ENCODE measurements around the gene ADAMTS19. TPM values are rescaled to one million over a fixed set of nuclear protein-coding genes. Genes with fewer than 3 reads are reported as not detected.

ADAMTS19 gene
- not detected for total RNA-seq
- not detected for polyA plus RNA-seq
- total RNA-seq, result not detected

- Histone ChIP-seq H3K4me3 (ENCODE audit: low read length) (no peak within 1 kb of the TSS), H3K27ac (ENCODE audit: low read depth, low read length) (no peak within 1 kb of the TSS), H3K9me3 (ENCODE audit: control insufficient read depth in 2 of 3, low read length in 3 of 3) (no peaks in the 10 kb centered on the region), H3K36me3 (ENCODE audit: control insufficient read depth in 2 of 3, insufficient read depth in 3 of 3, low read length in 3 of 3) (no peaks in the 10 kb centered on the region), H3K4me1 (ENCODE audit: control insufficient read depth in 2 of 2, insufficient read depth in 2 of 2, low read length in 2 of 2) (no peaks in the 10 kb centered on the region), H3K27me3 (ENCODE audit: control insufficient read depth in 2 of 2, insufficient read depth in 2 of 2, low read length in 2 of 2) (peaks cover 0 to 2% of the 10 kb centered on the region in 2 donors)
- Mint-ChIP-seq H3K36me3 (peaks cover 0 to 7% (median 0%) of the 10 kb centered on the region in 5 donors), H3K4me1 (peaks cover 4 to 22% (median 15%) of the 10 kb centered on the region in 7 donors), H3K9me3 (peaks cover 0 to 24% (median 0%) of the 10 kb centered on the region in 11 donors), H3K4me3 (peak within 1 kb of the TSS in 4 of 10 donors; percentile 11 to 49 (median 38)), H3K27ac (peak within 1 kb of the TSS in 1 of 9 donors; percentile 12), H3K27me3 (peaks cover 44 to 56% (median 49%) of the 10 kb centered on the region in 5 donors)
- ChIA-PET CTCF (no interaction called here), POLR2A (no interaction called here)
- ATAC-seq (no peak), DNase-seq (peak in 1 of 9 donors; percentile 21)
- intact Hi-C loops (cut with micrococcal nuclease), result no loop called here
Measured at GRCh38 chr5:129459777-129460671, at the start of gene ADAMTS19. TSS of gene ADAMTS19 (plus strand) at chr5:129460298. CDS start at chr5:129460392, 94 bp downstream.

- H3K9me3 Mint-ChIP-seq, result peaks cover 0 to 20% (median 6%) of the 10 kb centered on the region in 11 donors
- POLR2A ChIA-PET, result no interaction called here
- no peak overlapping the region for H3K4me3 ChIP-seq (ENCODE audit: low read length)
- peaks cover 0 to 4% (median 0%) of the 10 kb centered on the region in 5 donors for H3K27me3 Mint-ChIP-seq
- H3K27me3 ChIP-seq (ENCODE audit: control insufficient read depth in 2 of 2, insufficient read depth in 2 of 2, low read length in 2 of 2), result no peaks in the 10 kb centered on the region
- no peaks in the 10 kb centered on the region for H3K36me3 Mint-ChIP-seq
- no peak for ATAC-seq
- no peaks in the 10 kb centered on the region for H3K9me3 ChIP-seq (ENCODE audit: control insufficient read depth in 2 of 3, low read length in 3 of 3)
- CTCF ChIA-PET, result no interaction called here
- H3K4me1 ChIP-seq (ENCODE audit: control insufficient read depth in 2 of 2, insufficient read depth in 2 of 2, low read length in 2 of 2), result no peaks in the 10 kb centered on the region
- no peak for DNase-seq
- no peak overlapping the region for H3K27ac Mint-ChIP-seq
- no peak overlapping the region for H3K4me3 Mint-ChIP-seq
- no peak overlapping the region for H3K27ac ChIP-seq (ENCODE audit: low read depth, low read length)
- no peaks in the 10 kb centered on the region for H3K36me3 ChIP-seq (ENCODE audit: control insufficient read depth in 2 of 3, insufficient read depth in 3 of 3, low read length in 3 of 3)
- intact Hi-C loops (cut with micrococcal nuclease), result no loop called here
- H3K4me1 Mint-ChIP-seq, result no peaks in the 10 kb centered on the region
Measured at GRCh38 chr5:129410488-129410887, 49.6 kb upstream of the ADAMTS19 start.

GRCh38 chr5:129412721-129413120, 47.4 kb upstream of the ADAMTS19 start:
- H3K36me3 ChIP-seq (ENCODE audit: control insufficient read depth in 2 of 3, insufficient read depth in 3 of 3, low read length in 3 of 3), result no peaks in the 10 kb centered on the region
- Mint-ChIP-seq H3K4me3 (no peak overlapping the region), H3K27me3 (peaks cover 0 to 4% (median 0%) of the 10 kb centered on the region in 5 donors), H3K36me3 (no peaks in the 10 kb centered on the region), H3K9me3 (peaks cover 0 to 37% (median 11%) of the 10 kb centered on the region in 11 donors), H3K27ac (no peak overlapping the region), H3K4me1 (no peaks in the 10 kb centered on the region)
- H3K27me3 ChIP-seq (ENCODE audit: control insufficient read depth in 2 of 2, insufficient read depth in 2 of 2, low read length in 2 of 2), result no peaks in the 10 kb centered on the region
- no peak overlapping the region for H3K4me3 ChIP-seq (ENCODE audit: low read length)
- POLR2A ChIA-PET, result no interaction called here
- intact Hi-C loops (cut with micrococcal nuclease), result no loop called here
- ATAC-seq (no peak), DNase-seq (no peak)
- no peaks in the 10 kb centered on the region for H3K4me1 ChIP-seq (ENCODE audit: control insufficient read depth in 2 of 2, insufficient read depth in 2 of 2, low read length in 2 of 2)
- no peaks in the 10 kb centered on the region for H3K9me3 ChIP-seq (ENCODE audit: control insufficient read depth in 2 of 3, low read length in 3 of 3)
- H3K27ac ChIP-seq (ENCODE audit: low read depth, low read length), result no peak overlapping the region
- CTCF ChIA-PET, result no interaction called here

- ATAC-seq, result no peak
- no peak overlapping the region for H3K4me3 Mint-ChIP-seq
- POLR2A ChIA-PET, result no interaction called here
- H3K27me3 Mint-ChIP-seq, result peaks cover 0 to 4% (median 0%) of the 10 kb centered on the region in 5 donors
- intact Hi-C loops (cut with micrococcal nuclease), result no loop called here
- CTCF ChIA-PET, result no interaction called here
- Histone ChIP-seq H3K4me1 (ENCODE audit: control insufficient read depth in 2 of 2, insufficient read depth in 2 of 2, low read length in 2 of 2) (no peaks in the 10 kb centered on the region), H3K9me3 (ENCODE audit: control insufficient read depth in 2 of 3, low read length in 3 of 3) (no peaks in the 10 kb centered on the region), H3K4me3 (ENCODE audit: low read length) (no peak overlapping the region), H3K36me3 (ENCODE audit: control insufficient read depth in 2 of 3, insufficient read depth in 3 of 3, low read length in 3 of 3) (no peaks in the 10 kb centered on the region), H3K27ac (ENCODE audit: low read depth, low read length) (no peak overlapping the region), H3K27me3 (ENCODE audit: control insufficient read depth in 2 of 2, insufficient read depth in 2 of 2, low read length in 2 of 2) (no peaks in the 10 kb centered on the region)
- H3K4me1 Mint-ChIP-seq, result no peaks in the 10 kb centered on the region
- no peaks in the 10 kb centered on the region for H3K36me3 Mint-ChIP-seq
- H3K27ac Mint-ChIP-seq, result no peak overlapping the region
- peaks cover 0 to 37% (median 11%) of the 10 kb centered on the region in 11 donors for H3K9me3 Mint-ChIP-seq
- no peak for DNase-seq
Measured at GRCh38 chr5:129413570-129413969, 46.5 kb upstream of the ADAMTS19 start.

- Histone ChIP-seq H3K27ac (ENCODE audit: low read depth, low read length) (no peak overlapping the region), H3K36me3 (ENCODE audit: control insufficient read depth in 2 of 3, insufficient read depth in 3 of 3, low read length in 3 of 3) (no peaks in the 10 kb centered on the region), H3K9me3 (ENCODE audit: control insufficient read depth in 2 of 3, low read length in 3 of 3) (no peaks in the 10 kb centered on the region), H3K4me1 (ENCODE audit: control insufficient read depth in 2 of 2, insufficient read depth in 2 of 2, low read length in 2 of 2) (no peaks in the 10 kb centered on the region), H3K27me3 (ENCODE audit: control insufficient read depth in 2 of 2, insufficient read depth in 2 of 2, low read length in 2 of 2) (no peaks in the 10 kb centered on the region), H3K4me3 (ENCODE audit: low read length) (no peak overlapping the region)
- ChIA-PET CTCF (no interaction called here), POLR2A (no interaction called here)
- Mint-ChIP-seq H3K36me3 (no peaks in the 10 kb centered on the region), H3K9me3 (peaks cover 0 to 32% (median 6%) of the 10 kb centered on the region in 11 donors), H3K27ac (no peak overlapping the region), H3K4me3 (no peak overlapping the region), H3K27me3 (no peaks in the 10 kb centered on the region), H3K4me1 (no peaks in the 10 kb centered on the region)
- no peak for ATAC-seq
- intact Hi-C loops (cut with micrococcal nuclease), result no loop called here
- no peak for DNase-seq
Measured at GRCh38 chr5:129419292-129419691, 40.8 kb upstream of the ADAMTS19 start.

- Mint-ChIP-seq H3K4me1 (no peaks in the 10 kb centered on the region), H3K36me3 (no peaks in the 10 kb centered on the region), H3K4me3 (no peak overlapping the region), H3K27me3 (peaks cover 0 to 4% (median 0%) of the 10 kb centered on the region in 5 donors), H3K27ac (no peak overlapping the region), H3K9me3 (peaks cover 0 to 9% (median 1%) of the 10 kb centered on the region in 11 donors)
- H3K36me3 ChIP-seq (ENCODE audit: control insufficient read depth in 2 of 3, insufficient read depth in 3 of 3, low read length in 3 of 3), result no peaks in the 10 kb centered on the region
- ATAC-seq (no peak), DNase-seq (no peak)
- intact Hi-C loops (cut with micrococcal nuclease), result no loop called here
- H3K27ac ChIP-seq (ENCODE audit: low read depth, low read length), result no peak overlapping the region
- no peaks in the 10 kb centered on the region for H3K4me1 ChIP-seq (ENCODE audit: control insufficient read depth in 2 of 2, insufficient read depth in 2 of 2, low read length in 2 of 2)
- H3K27me3 ChIP-seq (ENCODE audit: control insufficient read depth in 2 of 2, insufficient read depth in 2 of 2, low read length in 2 of 2), result no peaks in the 10 kb centered on the region
- ChIA-PET POLR2A (no interaction called here), CTCF (no interaction called here)
- no peaks in the 10 kb centered on the region for H3K9me3 ChIP-seq (ENCODE audit: control insufficient read depth in 2 of 3, low read length in 3 of 3)
- H3K4me3 ChIP-seq (ENCODE audit: low read length), result no peak overlapping the region
Measured at GRCh38 chr5:129425031-129425430, 35.1 kb upstream of the ADAMTS19 start.

GRCh38 chr5:129426071-129426470, 34.0 kb upstream of the ADAMTS19 start:
- intact Hi-C loops (cut with micrococcal nuclease), result no loop called here
- no peaks in the 10 kb centered on the region for H3K9me3 ChIP-seq (ENCODE audit: control insufficient read depth in 2 of 3, low read length in 3 of 3)
- CTCF ChIA-PET, result no interaction called here
- no peaks in the 10 kb centered on the region for H3K4me1 Mint-ChIP-seq
- no peaks in the 10 kb centered on the region for H3K4me1 ChIP-seq (ENCODE audit: control insufficient read depth in 2 of 2, insufficient read depth in 2 of 2, low read length in 2 of 2)
- H3K27ac Mint-ChIP-seq, result no peak overlapping the region
- H3K27ac ChIP-seq (ENCODE audit: low read depth, low read length), result no peak overlapping the region
- H3K36me3 Mint-ChIP-seq, result no peaks in the 10 kb centered on the region
- DNase-seq (no peak), ATAC-seq (no peak)
- POLR2A ChIA-PET, result no interaction called here
- H3K4me3 ChIP-seq (ENCODE audit: low read length), result no peak overlapping the region
- H3K27me3 Mint-ChIP-seq, result peaks cover 0 to 4% (median 0%) of the 10 kb centered on the region in 5 donors
- no peak overlapping the region for H3K4me3 Mint-ChIP-seq
- no peaks in the 10 kb centered on the region for H3K27me3 ChIP-seq (ENCODE audit: control insufficient read depth in 2 of 2, insufficient read depth in 2 of 2, low read length in 2 of 2)
- peaks cover 0 to 9% (median 1%) of the 10 kb centered on the region in 11 donors for H3K9me3 Mint-ChIP-seq
- H3K36me3 ChIP-seq (ENCODE audit: control insufficient read depth in 2 of 3, insufficient read depth in 3 of 3, low read length in 3 of 3), result no peaks in the 10 kb centered on the region

Data from naive thymus-derived CD4-positive, alpha-beta T cell (primary cell).